ENCODE results near the gene PTCRA.

DNA sequence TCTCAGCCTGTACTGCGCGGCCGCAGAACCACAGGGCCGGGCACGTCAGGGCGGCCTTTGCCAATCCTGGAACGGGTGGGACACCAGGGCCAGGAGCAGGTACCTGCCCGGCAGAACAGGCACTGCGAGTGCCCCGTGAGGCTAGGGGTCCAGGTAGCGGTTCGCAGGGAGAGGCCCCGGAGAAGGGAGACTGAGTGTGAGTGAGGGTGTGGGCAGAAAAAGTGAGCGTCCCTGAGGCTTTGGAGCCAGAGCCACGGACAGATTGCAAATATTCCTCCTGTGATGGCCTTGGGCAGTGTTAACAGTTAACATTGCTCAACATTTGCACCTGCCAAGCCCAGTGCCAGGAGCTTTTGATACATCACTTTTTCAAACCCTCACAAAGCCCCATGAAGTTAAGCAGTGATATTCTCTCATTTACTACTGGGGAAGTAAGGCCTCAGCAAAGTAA, 45.2 kb downstream of the PTCRA start:
- no peak for TF ChIP-seq RAD21 (IDR thresholded peaks at IDR 0.05; ENCODE audit: low read length)
- TF ChIP-seq POLR2A (IDR thresholded peaks at IDR 0.05; ENCODE audit: low read depth, low read length), result no peak
